SK-N-DZ (cell line): ENCODE results near the gene HJV.

ENCODE experiments used
- DNase-seq: peaks from one replicate; pipeline ENCODE4 v3.0.0-alpha.2; 2015; ENCODE audit warnings: low spot score
- small RNA-seq, 2 experiments: library from RNA; depleted of rRNA; stranded (forward); fragments of <200 nt; gene quantifications; one replicate each; pipeline ENCODE3, GENCODE V24; 2014

The HJV gene

DNA sequence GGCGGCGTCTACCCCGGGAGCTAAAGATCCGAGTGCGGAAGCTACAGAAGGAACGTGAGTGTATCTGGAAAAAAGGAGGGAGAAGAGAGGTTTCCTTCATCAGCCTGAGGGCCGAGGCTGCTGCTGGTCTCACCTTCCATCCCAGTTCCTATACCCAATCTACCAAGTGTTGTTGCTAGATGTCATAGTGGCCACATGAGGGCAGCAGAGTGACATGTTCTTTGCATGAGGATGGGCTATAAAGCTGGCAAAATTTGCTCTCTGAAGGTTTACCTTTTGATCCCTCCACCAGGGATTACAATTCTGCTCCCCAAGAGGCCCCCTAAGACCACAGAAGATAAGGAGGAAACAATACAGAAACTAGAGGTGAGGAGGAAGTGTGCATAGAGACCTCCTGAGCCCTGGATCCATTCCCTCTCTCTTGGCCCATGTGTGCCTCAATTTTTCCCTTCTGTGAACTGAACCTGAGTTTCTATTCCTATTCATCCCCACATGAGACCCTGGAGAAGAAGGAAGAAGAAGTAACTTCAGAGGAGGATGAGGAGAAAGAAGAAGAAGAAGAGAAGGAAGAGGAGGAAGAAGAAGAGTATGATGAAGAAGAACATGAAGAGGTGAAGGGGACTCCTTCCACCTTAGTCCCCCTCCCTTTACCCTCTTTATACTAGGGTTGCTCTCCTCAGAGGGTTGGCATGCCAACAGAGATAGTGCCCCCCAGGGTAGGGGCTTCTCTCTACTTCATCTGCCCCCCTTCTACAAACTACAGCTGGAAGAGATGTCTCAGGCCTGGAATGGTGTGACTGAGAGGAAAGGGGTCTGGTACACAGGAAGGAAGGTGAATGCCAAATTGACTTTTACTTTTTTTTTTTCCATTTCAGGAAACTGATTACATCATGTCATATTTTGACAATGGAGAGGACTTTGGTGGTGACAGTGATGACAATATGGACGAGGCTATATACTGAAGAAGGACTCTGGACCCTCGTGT, 43.8 kb downstream of the HJV start:
- peak; percentile 84 for DNase-seq

DNA sequence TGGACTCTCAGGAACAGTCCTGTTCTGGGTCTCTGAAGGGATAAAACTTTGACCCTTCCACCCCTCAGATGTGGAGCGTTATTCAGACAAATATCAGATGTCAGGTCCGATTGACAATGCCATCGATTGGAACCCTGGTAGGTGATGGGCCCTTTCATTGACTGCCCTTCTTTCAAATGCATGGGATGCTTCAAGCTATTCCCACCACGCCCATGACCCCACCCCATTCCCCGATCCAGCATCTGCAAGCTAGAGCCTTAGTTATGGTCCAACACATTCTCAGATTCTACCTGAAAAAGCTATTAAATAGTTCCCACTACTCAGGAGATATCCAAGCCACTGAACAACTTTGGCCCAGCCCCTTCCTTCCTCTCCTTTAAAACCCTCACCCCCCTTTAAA, 44.5 kb downstream of the HJV start:
- DNase-seq, result no peak

GRCh38 chr1:145975216-145975615, 46.3 kb downstream of the HJV start:
- DNase-seq, result no peak

DNA sequence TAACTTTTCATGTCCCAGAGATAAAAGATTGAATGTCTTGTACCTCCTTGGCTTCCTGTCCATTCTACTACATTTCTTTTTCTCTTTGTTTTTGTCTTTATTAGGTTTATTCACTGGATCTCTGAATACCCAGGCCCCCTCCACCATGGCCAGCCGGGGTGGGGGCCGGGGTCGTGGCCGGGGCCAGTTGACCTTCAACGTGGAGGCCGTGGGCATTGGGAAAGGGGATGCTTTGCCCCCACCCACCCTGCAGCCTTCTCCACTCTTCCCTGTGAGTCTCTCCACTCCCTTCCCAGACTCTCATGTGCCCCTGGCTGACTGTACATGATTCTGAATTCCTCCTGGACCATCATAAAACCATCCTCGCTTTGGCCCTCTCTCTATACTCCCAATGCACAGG, 46.8 kb downstream of the HJV start:
- DNase-seq, result no peak

DNA sequence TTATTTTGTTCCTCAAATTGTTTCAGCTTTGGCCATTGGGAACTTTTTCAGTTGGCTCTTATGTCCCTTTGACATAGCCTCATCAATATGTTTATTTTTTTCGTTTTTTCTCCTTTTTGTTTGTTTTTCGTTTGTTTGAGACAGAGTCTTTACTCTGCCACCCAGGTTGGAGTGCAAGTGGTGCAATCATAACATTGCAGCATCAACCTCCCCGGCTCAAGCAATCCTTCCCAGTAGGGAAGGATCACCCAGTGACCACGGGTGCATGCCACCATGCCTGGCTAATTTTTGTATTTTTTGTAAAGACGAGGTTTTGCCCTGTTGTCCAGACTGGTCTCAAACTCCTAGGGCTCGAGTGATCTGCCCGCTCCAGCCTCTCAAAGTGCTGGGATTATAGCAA, 49.0 kb downstream of the HJV start:
- no peak for DNase-seq

Small RNA genes lying within 50 kb of the gene (small RNA-seq; reads per million reads assigned to genes)
- 5.6 to 43.0 reads per million in 2 experiments for gene RNVU1-6
